A673 (cell line): ENCODE data around the gene AFF1. TPM values are rescaled to one million over a fixed set of nuclear protein-coding genes. Genes with fewer than 3 reads are reported as not detected.

Experiments
- BruUV-seq: library from RNA; stranded (reverse); fragments of 400-500 nt; replicated peaks from 2 replicates; lab custom pipeline; 2021; lab: Mats Ljungman, UMichigan
- CTCF ChIA-PET: fragments of 300-600 bp; sonication (Branson Sonifier 250); formaldehyde crosslinking; loops from one replicate; lab custom pipeline; 2022; ENCODE audit warnings: antibody characterized with exemption; lab: Charles Lee
- POLR2A ChIA-PET: fragments of 300-600 bp; sonication (Branson Sonifier 250); formaldehyde crosslinking; loops from one replicate; lab custom pipeline; 2022; ENCODE audit warnings: antibody characterized with exemption; ENCODE audit not compliant: low non-redundant PET; lab: Charles Lee
- DNase-seq: peaks from one replicate; pipeline ENCODE4 v3.0.0-alpha.2; 2015; ENCODE audit warnings: low spot score
- H3K27ac ChIP-seq: fragments of 200-600 bp; sonication (generic); 2 replicates; pipeline ENCODE4 v1.5.1; 2016; ENCODE audit warnings: mixed run types, low read depth, mild to moderate bottlenecking, mixed read lengths, antibody characterized with exemption, low read length; ENCODE audit not compliant: poor library complexity, severe bottlenecking
- H3K27me3 ChIP-seq: fragments of 200-600 bp; sonication (generic); replicated peaks from 2 replicates; pipeline ENCODE4 v1.6.1; 2017; ENCODE audit warnings: mixed run types, low read depth, mild to moderate bottlenecking, mixed read lengths, antibody characterized with exemption, low read length; ENCODE audit not compliant: insufficient read depth, poor library complexity
- H3K36me3 ChIP-seq: fragments of 200-600 bp; sonication (generic); 2 replicates; pipeline ENCODE4 v1.6.1; 2016; ENCODE audit warnings: mixed run types, mild to moderate bottlenecking, mixed read lengths, antibody characterized with exemption, low read length; ENCODE audit not compliant: insufficient read depth, poor library complexity, severe bottlenecking
- H3K4me1 ChIP-seq: fragments of 200-600 bp; sonication (generic); 2 replicates; pipeline ENCODE4 v1.6.1; 2017; ENCODE audit warnings: mixed run types, mild to moderate bottlenecking, mixed read lengths, antibody characterized with exemption, low read length; ENCODE audit not compliant: insufficient read depth, poor library complexity, severe bottlenecking
- H3K4me3 ChIP-seq: fragments of 200-600 bp; sonication (generic); 2 replicates; pipeline ENCODE4 v1.5.1; 2016; ENCODE audit warnings: low read depth, mixed run types, mild to moderate bottlenecking, mixed read lengths, low read length; ENCODE audit not compliant: poor library complexity, severe bottlenecking
- H3K9me3 ChIP-seq: fragments of 200-600 bp; sonication (generic); 2 replicates; pipeline ENCODE4 v1.6.1; 2016; ENCODE audit warnings: mixed run types, low read depth, mild to moderate bottlenecking, mixed read lengths, antibody characterized with exemption, low read length; ENCODE audit not compliant: poor library complexity, severe bottlenecking
- EZH2 ChIP-seq: fragments of 200-600 bp; sonication (generic); IDR thresholded peaks from 2 replicates; pipeline ENCODE4 v1.6.1; 2017; ENCODE audit warnings: borderline replicate concordance, low read depth, mild to moderate bottlenecking, mixed read lengths, antibody characterized with exemption, low read length; ENCODE audit not compliant: poor library complexity, severe bottlenecking
- intact Hi-C: fragments of 100-400 bp; cut with micrococcal nuclease; formaldehyde crosslinking; loops from one replicate; pipeline ENCODE4 v1.10.0; 2022; ENCODE audit not compliant: unreplicated experiment
- total RNA-seq: library from RNA; stranded (reverse); gene quantifications from 2 replicates; pipeline ENCODE4 v1.2.3, GENCODE V29; 2021
- TF ChIP-seq, protein P1 (sequence below): fragments of 300-800, 200-600 bp; sonication (generic); conservative IDR thresholded peaks from 2 replicates; pipeline ENCODE4 v1.5.1; 2017; ENCODE audit warnings: low read depth, mild to moderate bottlenecking, antibody characterized with exemption, low read length, moderate library complexity, mixed read lengths

AFF1 gene
- total RNA-seq, 1 experiment from 2014 or later: 60.1 TPM

DNA sequence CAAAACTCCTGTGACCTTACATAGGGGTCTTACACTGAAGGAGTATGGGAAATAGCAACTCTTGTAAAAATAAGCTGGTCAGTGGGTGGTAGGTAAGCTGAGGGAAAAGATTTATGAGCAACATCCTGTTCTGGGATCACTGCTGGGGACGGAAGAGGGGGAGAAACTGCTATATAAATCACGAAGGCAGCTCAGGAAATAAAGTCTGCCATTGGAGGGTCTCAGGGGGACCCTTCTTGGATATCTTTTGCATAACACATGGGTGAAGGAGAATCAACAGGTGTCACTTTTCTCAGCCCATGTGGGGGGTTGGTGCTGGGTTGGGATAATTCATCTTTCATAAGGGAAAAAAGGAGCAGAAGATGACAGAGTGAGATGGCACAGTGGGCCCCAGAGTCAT is 33.7 kb downstream of the AFF1 start:
- Histone ChIP-seq H3K36me3 (no peaks in the 10 kb centered on the region), H3K27me3 (no peaks in the 10 kb centered on the region), H3K9me3 (no peaks in the 10 kb centered on the region), H3K27ac (peak overlapping the region; percentile 96), H3K4me1 (peaks cover 87% of the 10 kb centered on the region), H3K4me3 (no peak overlapping the region)
- peak; percentile 92 for DNase-seq
- intact Hi-C loops: loop anchor here (5.0 kb wide), 2 partner anchors 39 to 416 kb away; no protein-coding TSS in a partner anchor
- ChIA-PET CTCF (no interaction called here), POLR2A (interaction anchor here (0.6 kb wide), 1 partner anchor 346 kb away, joined by 7 read pairs; no protein-coding TSS in a partner anchor)
- BruUV-seq: no TSS peak
- no peak for TF ChIP-seq EZH2
- TF ChIP-seq, protein P1, sequence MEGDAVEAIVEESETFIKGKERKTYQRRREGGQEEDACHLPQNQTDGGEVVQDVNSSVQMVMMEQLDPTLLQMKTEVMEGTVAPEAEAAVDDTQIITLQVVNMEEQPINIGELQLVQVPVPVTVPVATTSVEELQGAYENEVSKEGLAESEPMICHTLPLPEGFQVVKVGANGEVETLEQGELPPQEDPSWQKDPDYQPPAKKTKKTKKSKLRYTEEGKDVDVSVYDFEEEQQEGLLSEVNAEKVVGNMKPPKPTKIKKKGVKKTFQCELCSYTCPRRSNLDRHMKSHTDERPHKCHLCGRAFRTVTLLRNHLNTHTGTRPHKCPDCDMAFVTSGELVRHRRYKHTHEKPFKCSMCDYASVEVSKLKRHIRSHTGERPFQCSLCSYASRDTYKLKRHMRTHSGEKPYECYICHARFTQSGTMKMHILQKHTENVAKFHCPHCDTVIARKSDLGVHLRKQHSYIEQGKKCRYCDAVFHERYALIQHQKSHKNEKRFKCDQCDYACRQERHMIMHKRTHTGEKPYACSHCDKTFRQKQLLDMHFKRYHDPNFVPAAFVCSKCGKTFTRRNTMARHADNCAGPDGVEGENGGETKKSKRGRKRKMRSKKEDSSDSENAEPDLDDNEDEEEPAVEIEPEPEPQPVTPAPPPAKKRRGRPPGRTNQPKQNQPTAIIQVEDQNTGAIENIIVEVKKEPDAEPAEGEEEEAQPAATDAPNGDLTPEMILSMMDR: no peak

DNA sequence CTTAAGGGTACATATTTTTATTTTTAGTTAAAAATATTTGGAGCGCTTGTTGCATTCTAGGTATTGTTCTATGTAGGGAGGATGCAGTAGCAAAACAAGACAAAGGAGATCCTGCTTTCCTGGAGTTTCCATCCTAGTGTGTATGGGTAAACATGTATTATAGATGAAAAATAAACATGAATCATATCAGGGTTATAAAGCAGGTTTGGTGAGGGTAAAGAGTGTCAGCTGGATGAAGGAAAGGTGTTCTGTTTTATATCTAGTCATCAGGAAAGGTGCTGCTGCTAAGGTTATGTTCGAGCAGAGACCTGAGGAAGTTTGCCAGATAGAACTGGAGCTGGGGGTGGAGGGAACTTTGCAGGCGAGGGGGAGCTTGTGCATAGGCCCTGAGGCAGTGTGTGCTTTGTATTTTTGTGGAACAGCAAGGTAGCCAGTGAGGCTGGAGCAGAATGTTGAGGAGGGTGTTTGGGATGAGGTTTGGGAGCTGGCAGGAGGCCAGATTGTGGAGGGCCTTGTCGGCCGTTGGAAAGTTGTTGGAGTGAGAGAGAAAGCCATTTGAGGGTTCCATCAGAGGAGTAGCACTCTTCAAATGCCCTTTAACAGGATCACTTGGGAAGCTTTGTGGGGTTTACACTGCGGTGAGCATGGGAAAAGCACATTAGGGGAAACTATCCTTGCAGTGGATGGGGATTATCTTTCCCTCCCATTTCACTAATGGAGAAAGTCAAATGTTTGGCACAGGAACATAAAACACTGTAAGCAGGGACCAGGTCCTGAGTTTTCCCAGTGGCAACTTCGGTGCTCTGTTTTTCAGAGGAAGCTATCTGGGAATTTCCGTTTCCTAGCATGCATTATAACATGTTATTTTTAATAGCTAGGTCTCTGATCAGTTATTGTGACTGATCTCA is 35.9 kb downstream of the AFF1 start:
- H3K27me3 ChIP-seq: no peaks in the 10 kb centered on the region
- CTCF ChIA-PET: no interaction called here
- no peak overlapping the region for H3K4me3 ChIP-seq
- BruUV-seq: no TSS peak
- no peaks in the 10 kb centered on the region for H3K9me3 ChIP-seq
- peaks cover 89% of the 10 kb centered on the region for H3K4me1 ChIP-seq
- H3K36me3 ChIP-seq: no peaks in the 10 kb centered on the region
- peak overlapping the region; percentile 96 for H3K27ac ChIP-seq
- intact Hi-C loops: no loop called here
- DNase-seq: no peak
- TF ChIP-seq, protein P1: no peak
- no peak for TF ChIP-seq EZH2
- POLR2A ChIA-PET: no interaction called here

DNA sequence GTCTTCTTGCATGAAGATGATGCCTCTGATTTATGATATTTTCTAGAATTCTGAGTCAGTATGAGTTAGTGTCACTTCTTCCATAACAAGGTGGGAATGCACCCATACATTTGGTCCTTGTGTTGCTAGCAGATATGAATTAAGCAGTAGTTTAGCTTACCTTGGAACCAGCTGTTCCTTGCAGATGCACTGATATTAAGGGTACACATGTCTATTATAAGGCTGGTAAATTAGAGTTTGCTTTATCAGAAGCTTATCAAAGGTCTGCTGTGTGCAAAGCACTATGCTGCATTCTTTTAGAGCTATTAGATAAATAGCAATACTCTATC is 36.5 kb downstream of the AFF1 start:
- Histone ChIP-seq H3K27me3 (no peaks in the 10 kb centered on the region), H3K36me3 (no peaks in the 10 kb centered on the region), H3K4me3 (no peak overlapping the region), H3K9me3 (no peaks in the 10 kb centered on the region), H3K27ac (peak overlapping the region; percentile 96), H3K4me1 (peaks cover 85% of the 10 kb centered on the region)
- TF ChIP-seq, protein P1: no peak
- no peak for TF ChIP-seq EZH2
- ChIA-PET POLR2A (interaction anchor here (0.5 kb wide), 1 partner anchor 1248 kb away, joined by 4 read pairs; no protein-coding TSS in a partner anchor), CTCF (no interaction called here)
- DNase-seq: no peak
- intact Hi-C loops: no loop called here
- BruUV-seq: no TSS peak
